Stomach (tissue), 4 donors: ENCODE results near the gene EIF4G3.

Source experiments
- EP300 ChIP-seq: sonication (generic); formaldehyde crosslinking; IDR thresholded peaks from one replicate; pipeline ENCODE4 v1.6.1; 2017; ENCODE audit warnings: antibody characterized with exemption
- POLR2A ChIP-seq, 4 donors: fragments of 450-650 bp; IDR thresholded peaks; one replicate each; pipeline ENCODE4 v1.6.1; 2016; ENCODE audit warnings: antibody characterized with exemption in 4 of 4, control low read depth in 2 of 4, mild to moderate bottlenecking in 1 of 4, moderate library complexity in 1 of 4
- POLR2AphosphoS5 ChIP-seq, 3 donors: sonication (generic); formaldehyde crosslinking; IDR thresholded peaks; one replicate each; pipeline ENCODE4 v1.6.1; 2016; ENCODE audit warnings: antibody characterized with exemption in 3 of 3
- TF ChIP-seq, protein P1 (sequence below), 7 experiments: fragments of 450-650 bp in 4 of 7; fragments of 200-600 bp in 3 of 7; sonication (generic) in 3 of 7; IDR thresholded peaks; one replicate each; pipeline ENCODE4 v1.5.1; 2016 to 2019; ENCODE audit warnings: antibody characterized with exemption in 7 of 7, control low read depth in 2 of 7, mild to moderate bottlenecking in 1 of 7

DNA sequence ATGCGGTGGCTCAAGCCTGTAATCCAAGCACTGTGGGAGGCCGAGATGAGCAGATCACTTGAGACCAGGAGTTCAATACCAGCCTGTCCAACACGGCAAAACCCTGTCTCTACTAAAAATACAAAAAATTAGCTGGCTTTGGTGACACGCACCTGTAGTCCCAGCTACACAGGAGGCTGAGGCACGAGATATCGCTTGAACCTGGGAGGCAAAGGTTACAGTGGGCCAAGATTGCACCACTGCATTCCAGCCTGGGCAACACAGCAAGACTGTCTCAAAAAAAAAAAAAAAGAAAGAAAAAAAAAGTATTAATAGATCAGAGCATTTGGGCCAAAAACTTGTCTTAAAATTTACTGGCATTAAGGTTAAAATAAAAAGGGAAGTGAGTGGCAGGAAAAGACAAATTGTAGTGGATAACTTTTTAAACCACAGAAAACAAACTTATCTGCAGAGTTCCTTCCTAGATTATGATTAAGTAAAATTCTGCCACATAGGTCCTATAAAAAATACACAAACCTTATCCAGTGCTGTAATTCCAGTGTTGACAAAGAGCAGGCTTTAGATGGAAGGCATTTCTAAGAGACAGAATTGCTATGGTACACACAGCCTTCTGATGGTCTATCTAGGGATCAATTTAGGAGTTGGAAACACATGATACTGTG lies 53.3 kb downstream of the EIF4G3 start:
- TF ChIP-seq, protein P1, sequence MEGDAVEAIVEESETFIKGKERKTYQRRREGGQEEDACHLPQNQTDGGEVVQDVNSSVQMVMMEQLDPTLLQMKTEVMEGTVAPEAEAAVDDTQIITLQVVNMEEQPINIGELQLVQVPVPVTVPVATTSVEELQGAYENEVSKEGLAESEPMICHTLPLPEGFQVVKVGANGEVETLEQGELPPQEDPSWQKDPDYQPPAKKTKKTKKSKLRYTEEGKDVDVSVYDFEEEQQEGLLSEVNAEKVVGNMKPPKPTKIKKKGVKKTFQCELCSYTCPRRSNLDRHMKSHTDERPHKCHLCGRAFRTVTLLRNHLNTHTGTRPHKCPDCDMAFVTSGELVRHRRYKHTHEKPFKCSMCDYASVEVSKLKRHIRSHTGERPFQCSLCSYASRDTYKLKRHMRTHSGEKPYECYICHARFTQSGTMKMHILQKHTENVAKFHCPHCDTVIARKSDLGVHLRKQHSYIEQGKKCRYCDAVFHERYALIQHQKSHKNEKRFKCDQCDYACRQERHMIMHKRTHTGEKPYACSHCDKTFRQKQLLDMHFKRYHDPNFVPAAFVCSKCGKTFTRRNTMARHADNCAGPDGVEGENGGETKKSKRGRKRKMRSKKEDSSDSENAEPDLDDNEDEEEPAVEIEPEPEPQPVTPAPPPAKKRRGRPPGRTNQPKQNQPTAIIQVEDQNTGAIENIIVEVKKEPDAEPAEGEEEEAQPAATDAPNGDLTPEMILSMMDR (IDR thresholded peaks at IDR 0.05), result no peak
- TF ChIP-seq POLR2A (IDR thresholded peaks at IDR 0.05) (no peak), POLR2AphosphoS5 (IDR thresholded peaks at IDR 0.05) (no peak), EP300 (no peak)
